IgD-negative memory B cell (primary cell): ENCODE data around the gene GATM. TPM values are rescaled to one million over a fixed set of nuclear protein-coding genes. Genes with fewer than 3 reads are reported as not detected.

ENCODE experiments used
- H3K27ac Mint-ChIP-seq, 3 donors: one replicate each; pipeline ENCODE4 v1.8.0; 2020 to 2022; ENCODE audit warnings: mild to moderate bottlenecking in 3 of 3, mixed read lengths in 3 of 3, moderate library complexity in 1 of 3
- H3K27me3 Mint-ChIP-seq: one replicate; pipeline ENCODE4 v1.8.0; 2021; ENCODE audit warnings: mixed read lengths
- H3K36me3 Mint-ChIP-seq: one replicate; pipeline ENCODE4 v1.8.0; 2020; ENCODE audit warnings: mild to moderate bottlenecking, mixed read lengths
- H3K4me1 Mint-ChIP-seq, 3 donors: one replicate each; pipeline ENCODE4 v1.8.0; 2020 to 2022; ENCODE audit warnings: mixed read lengths in 3 of 3, mild to moderate bottlenecking in 1 of 3
- H3K4me3 Mint-ChIP-seq, 4 donors: one replicate each; pipeline ENCODE4 v1.8.0; 2020 to 2022; ENCODE audit warnings: mild to moderate bottlenecking in 4 of 4, mixed read lengths in 4 of 4, moderate library complexity in 3 of 4
- H3K9me3 Mint-ChIP-seq, 3 donors: one replicate each; pipeline ENCODE4 v1.8.0; 2020 to 2021; ENCODE audit warnings: mixed read lengths in 3 of 3, mild to moderate bottlenecking in 1 of 3
- polyA plus RNA-seq: library from polyadenylated mRNA; unstranded; fragments of 300-500 nt; fragmentation: Illumina TruSeq; gene quantifications from one replicate; pipeline ENCODE4 v1.2.3, GENCODE V29; 2021

Gene GATM
- 17.8 TPM for polyA plus RNA-seq

GRCh38 chr15:45378149-45378912 lies at the start of gene GATM:
Gene GATM (minus strand): TSS chr15:45378544. CDS start chr15:45378453, 91 bp downstream.
- Mint-ChIP-seq H3K27me3 (no peaks in the 10 kb centered on the region), H3K4me1 (peaks cover 15 to 26% (median 21%) of the 10 kb centered on the region in 3 donors), H3K27ac (peak within 1 kb of the TSS; percentile 66 to 95 (median 90)), H3K4me3 (peak within 1 kb of the TSS; percentile 88 to 97 (median 92)), H3K9me3 (no peaks in the 10 kb centered on the region), H3K36me3 (peaks cover 2% of the 10 kb centered on the region)

- H3K27ac Mint-ChIP-seq = no peak overlapping the region
- H3K27me3 Mint-ChIP-seq = peaks cover 4% of the 10 kb centered on the region
- no peaks in the 10 kb centered on the region for H3K36me3 Mint-ChIP-seq
- no peaks in the 10 kb centered on the region for H3K9me3 Mint-ChIP-seq
- H3K4me3 Mint-ChIP-seq = no peak overlapping the region
- peaks cover 0 to 2% (median 0%) of the 10 kb centered on the region in 3 donors for H3K4me1 Mint-ChIP-seq
Measured at GRCh38 chr15:45427085-45427484, 48.7 kb upstream of the GATM start.

- Mint-ChIP-seq H3K4me3 (no peak overlapping the region), H3K4me1 (no peaks in the 10 kb centered on the region), H3K27ac (peak overlapping the region in 1 of 3 donors; percentile 50), H3K27me3 (peaks cover 2% of the 10 kb centered on the region), H3K36me3 (peaks cover 4% of the 10 kb centered on the region), H3K9me3 (no peaks in the 10 kb centered on the region)
Measured at GRCh38 chr15:45425135-45425534, 46.8 kb upstream of the GATM start.

GRCh38 chr15:45424429-45424828 lies 46.1 kb upstream of the GATM start:
- Mint-ChIP-seq H3K27ac (no peak overlapping the region), H3K9me3 (no peaks in the 10 kb centered on the region), H3K4me3 (no peak overlapping the region), H3K36me3 (peaks cover 4% of the 10 kb centered on the region), H3K4me1 (no peaks in the 10 kb centered on the region), H3K27me3 (peaks cover under 1% of the 10 kb centered on the region)

GRCh38 chr15:45417303-45417950 lies 39.1 kb upstream of the GATM start:
- H3K27ac Mint-ChIP-seq = no peak overlapping the region

GRCh38 chr15:45414215-45414885 lies 36.0 kb upstream of the GATM start:
- peaks cover 5 to 10% (median 10%) of the 10 kb centered on the region in 3 donors for H3K4me1 Mint-ChIP-seq
- H3K27ac Mint-ChIP-seq = no peak overlapping the region
- peaks cover 5% of the 10 kb centered on the region for H3K36me3 Mint-ChIP-seq
- H3K9me3 Mint-ChIP-seq = no peaks in the 10 kb centered on the region
- no peak overlapping the region for H3K4me3 Mint-ChIP-seq
- no peaks in the 10 kb centered on the region for H3K27me3 Mint-ChIP-seq

More at GRCh38 chr15:45417303-45417950, 39.1 kb upstream of the GATM start:
- Mint-ChIP-seq H3K36me3 (peaks cover 7% of the 10 kb centered on the region), H3K4me1 (peaks cover 5 to 10% (median 10%) of the 10 kb centered on the region in 3 donors), H3K4me3 (no peak overlapping the region), H3K27me3 (no peaks in the 10 kb centered on the region), H3K9me3 (no peaks in the 10 kb centered on the region)

GRCh38 chr15:45409596-45409995 lies 31.3 kb upstream of the GATM start:
- Mint-ChIP-seq H3K4me3 (no peak overlapping the region), H3K4me1 (peaks cover 16 to 21% (median 20%) of the 10 kb centered on the region in 3 donors), H3K9me3 (no peaks in the 10 kb centered on the region), H3K36me3 (peaks cover 3% of the 10 kb centered on the region), H3K27ac (peak overlapping the region in 1 of 3 donors; percentile 43), H3K27me3 (no peaks in the 10 kb centered on the region)

- Mint-ChIP-seq H3K27me3 (no peaks in the 10 kb centered on the region), H3K36me3 (peaks cover 3% of the 10 kb centered on the region), H3K4me3 (no peak overlapping the region), H3K4me1 (peaks cover 14 to 21% (median 19%) of the 10 kb centered on the region in 3 donors), H3K27ac (no peak overlapping the region), H3K9me3 (no peaks in the 10 kb centered on the region)
Measured at GRCh38 chr15:45407786-45408185, 29.4 kb upstream of the GATM start.

- Mint-ChIP-seq H3K4me1 (peaks cover 19 to 31% (median 29%) of the 10 kb centered on the region in 3 donors), H3K27ac (peak overlapping the region; percentile 77 to 85 (median 84)), H3K36me3 (no peaks in the 10 kb centered on the region), H3K4me3 (peak overlapping the region; percentile 92 to 98 (median 94)), H3K9me3 (no peaks in the 10 kb centered on the region), H3K27me3 (no peaks in the 10 kb centered on the region)
Measured at GRCh38 chr15:45402955-45403877, 24.9 kb upstream of the GATM start.

GRCh38 chr15:45402162-45402954 lies 24.0 kb upstream of the GATM start:
- no peaks in the 10 kb centered on the region for H3K27me3 Mint-ChIP-seq
- peak overlapping the region; percentile 91 to 100 (median 97) for H3K27ac Mint-ChIP-seq
- H3K9me3 Mint-ChIP-seq = no peaks in the 10 kb centered on the region
- H3K4me1 Mint-ChIP-seq = peaks cover 19 to 31% (median 29%) of the 10 kb centered on the region in 3 donors
- H3K36me3 Mint-ChIP-seq = no peaks in the 10 kb centered on the region
- peak overlapping the region; percentile 92 to 98 (median 96) for H3K4me3 Mint-ChIP-seq

- Mint-ChIP-seq H3K9me3 (no peaks in the 10 kb centered on the region), H3K27ac (peak overlapping the region; percentile 91 to 100 (median 97)), H3K27me3 (no peaks in the 10 kb centered on the region), H3K4me1 (peaks cover 19 to 31% (median 28%) of the 10 kb centered on the region in 3 donors), H3K4me3 (peak overlapping the region; percentile 92 to 98 (median 96)), H3K36me3 (no peaks in the 10 kb centered on the region)
Measured at GRCh38 chr15:45401665-45402161, 23.4 kb upstream of the GATM start.

- H3K4me3 Mint-ChIP-seq = peak overlapping the region in 2 of 4 donors; percentile 7 to 92
- no peaks in the 10 kb centered on the region for H3K27me3 Mint-ChIP-seq
- H3K9me3 Mint-ChIP-seq = no peaks in the 10 kb centered on the region
- H3K36me3 Mint-ChIP-seq = no peaks in the 10 kb centered on the region
- H3K27ac Mint-ChIP-seq = peak overlapping the region in 1 of 3 donors; percentile 91
- peaks cover 9 to 29% (median 17%) of the 10 kb centered on the region in 3 donors for H3K4me1 Mint-ChIP-seq
Measured at GRCh38 chr15:45399381-45400212, 21.3 kb upstream of the GATM start.
